Trophoblast cell (in vitro differentiated cells and primary cell): ENCODE measurements around the gene KRTAP4-8.
A peak's percentile ranks its signal among the peaks of the same experiment; 100 is the strongest.
"Not testable (repeated sequence)": the region's sequence is repeated elsewhere in the genome, so short reads cannot be mapped to it uniquely, and the experiment has no call there.

Experiments used
- DNase-seq, 2 donors: peaks; one replicate each; pipeline ENCODE4 v3.0.0-alpha.2; 2016
- H2AFZ ChIP-seq: 2 replicates; pipeline ENCODE4 v1.6.1; 2013; ENCODE audit warnings: low read length, moderate library complexity, mild to moderate bottlenecking; ENCODE audit not compliant: insufficient read depth, poor library complexity
- H2AK5ac ChIP-seq: 2 replicates; pipeline ENCODE4 v1.6.1; 2013; ENCODE audit warnings: mild to moderate bottlenecking, low read length
- H2BK120ac ChIP-seq: 2 replicates; pipeline ENCODE4 v1.6.1; 2013; ENCODE audit warnings: low read length, mild to moderate bottlenecking, moderate library complexity; ENCODE audit not compliant: insufficient read depth, poor library complexity
- H2BK12ac ChIP-seq: 2 replicates; pipeline ENCODE4 v1.6.1; 2013; ENCODE audit warnings: mild to moderate bottlenecking, low read length, moderate library complexity
- H2BK5ac ChIP-seq: 2 replicates; pipeline ENCODE4 v1.6.1; 2013; ENCODE audit warnings: low read length, low read depth, moderate library complexity, mild to moderate bottlenecking; ENCODE audit not compliant: poor library complexity
- H3K14ac ChIP-seq: 2 replicates; pipeline ENCODE4 v1.6.1; 2013; ENCODE audit warnings: mild to moderate bottlenecking, low read length
- H3K18ac ChIP-seq: 2 replicates; pipeline ENCODE4 v1.6.1; 2013; ENCODE audit warnings: mild to moderate bottlenecking, low read length
- H3K23ac ChIP-seq: 2 replicates; pipeline ENCODE4 v1.6.1; 2013; ENCODE audit warnings: low read length
- H3K27ac ChIP-seq: 2 replicates; pipeline ENCODE4 v1.5.1; 2013; ENCODE audit warnings: low read depth, mild to moderate bottlenecking, inconsistent platforms, low read length, moderate library complexity
- H3K27me3 ChIP-seq: 2 replicates; pipeline ENCODE4 v1.6.1; 2013; ENCODE audit warnings: inconsistent platforms, mild to moderate bottlenecking, low read length, moderate library complexity; ENCODE audit not compliant: insufficient read depth
- H3K36me3 ChIP-seq, 2 experiments: 1 replicate in 1 of 2; 2 replicates in 1 of 2; pipeline ENCODE4 v1.6.1; 2013; ENCODE audit warnings: low read length in 2 of 2, mild to moderate bottlenecking in 2 of 2, moderate library complexity in 1 of 2; ENCODE audit not compliant: insufficient read depth in 2 of 2, control insufficient read depth in 1 of 2
- H3K4ac ChIP-seq: 2 replicates; pipeline ENCODE4 v1.6.1; 2013; ENCODE audit warnings: low read depth, mild to moderate bottlenecking, low read length, moderate library complexity
- H3K4me1 ChIP-seq, 2 experiments: 1 replicate in 1 of 2; 2 replicates in 1 of 2; pipeline ENCODE4 v1.6.1; 2013; ENCODE audit warnings: low read length in 2 of 2, mild to moderate bottlenecking in 2 of 2, moderate library complexity in 1 of 2; ENCODE audit not compliant: insufficient read depth in 2 of 2, control insufficient read depth in 1 of 2
- H3K4me2 ChIP-seq: 2 replicates; pipeline ENCODE4 v1.6.1; 2013; ENCODE audit warnings: inconsistent platforms, mild to moderate bottlenecking, low read length, moderate library complexity
- H3K4me3 ChIP-seq: 2 replicates; pipeline ENCODE4 v1.5.1; 2013; ENCODE audit warnings: mild to moderate bottlenecking, low read depth, low read length, inconsistent platforms
- H3K79me1 ChIP-seq: one replicate; pipeline ENCODE4 v1.6.1; 2013; ENCODE audit warnings: low read length
- H3K79me2 ChIP-seq: 2 replicates; pipeline ENCODE4 v1.6.1; 2013; ENCODE audit warnings: low read length, mild to moderate bottlenecking; ENCODE audit not compliant: control insufficient read depth, insufficient read depth, poor library complexity
- H3K9ac ChIP-seq: 2 replicates; pipeline ENCODE4 v1.6.1; 2013; ENCODE audit warnings: mild to moderate bottlenecking, low read length
- H3K9me3 ChIP-seq: 2 replicates; pipeline ENCODE4 v1.6.1; 2013; ENCODE audit warnings: low read depth, mild to moderate bottlenecking, control low read depth, inconsistent platforms, low read length; ENCODE audit not compliant: insufficient read depth
- H4K12ac ChIP-seq: 2 replicates; pipeline ENCODE4 v1.6.1; 2013; ENCODE audit warnings: low read depth, mild to moderate bottlenecking, low read length, moderate library complexity
- H4K8ac ChIP-seq: 2 replicates; pipeline ENCODE4 v1.6.1; 2013; ENCODE audit warnings: low read depth, mild to moderate bottlenecking, low read length, moderate library complexity
- H4K91ac ChIP-seq: one replicate; pipeline ENCODE4 v1.6.1; 2013; ENCODE audit warnings: low read depth, mild to moderate bottlenecking, low read length, moderate library complexity
- WGBS: extraction: QIAGEN DNeasy Blood & Tissue Kit; methylation state at CpG from one replicate; pipeline ENCODE4 v1.1.7; 2013; ENCODE audit warnings: missing lambda C conversion rate; ENCODE audit not compliant: insufficient read length, insufficient coverage; ENCODE audit errors: extremely low coverage; 5-methylcytosine and 5-hydroxymethylcytosine counted together

KRTAP4-8 gene

DNA sequence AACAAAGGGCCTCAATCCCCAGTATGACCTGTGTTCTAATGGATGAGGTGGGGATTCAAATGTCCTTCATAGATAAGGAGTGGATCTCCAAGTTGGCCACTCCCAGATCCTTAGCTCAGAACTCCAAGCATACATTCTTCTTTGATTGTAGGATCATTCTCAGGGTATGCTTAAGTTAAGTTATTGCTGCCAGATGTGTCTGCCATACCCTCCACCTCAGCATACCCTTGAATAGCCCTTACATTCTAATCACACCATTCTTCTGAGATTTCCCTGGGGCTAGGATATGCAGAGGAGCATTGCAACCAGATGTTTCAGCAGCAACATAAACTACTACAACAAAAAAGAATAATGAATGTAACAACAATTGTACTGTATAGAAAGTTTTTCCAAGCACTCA is 30.7 kb downstream of the KRTAP4-8 start:
- Histone ChIP-seq H2BK120ac (no peak overlapping the region), H3K27me3 (no peaks in the 10 kb centered on the region), H3K4me2 (no peak overlapping the region), H4K8ac (no peak overlapping the region), H2AFZ (no peak overlapping the region), H2BK12ac (no peak overlapping the region), H3K23ac (no peak overlapping the region), H4K91ac (no peak overlapping the region), H3K14ac (no peak overlapping the region), H2BK5ac (no peak overlapping the region), H3K9me3 (no peaks in the 10 kb centered on the region), H4K12ac (no peak overlapping the region), H3K4me3 (no peak overlapping the region), H3K79me1 (no peaks in the 10 kb centered on the region), H3K4me1 (no peaks in the 10 kb centered on the region), H3K18ac (no peak overlapping the region), H3K4ac (no peak overlapping the region), H3K36me3 (no peaks in the 10 kb centered on the region), H3K79me2 (no peaks in the 10 kb centered on the region), H3K27ac (no peak overlapping the region), H3K9ac (no peak overlapping the region), H2AK5ac (no peak overlapping the region)
- DNase-seq, result peak; percentile 33 to 77

DNA sequence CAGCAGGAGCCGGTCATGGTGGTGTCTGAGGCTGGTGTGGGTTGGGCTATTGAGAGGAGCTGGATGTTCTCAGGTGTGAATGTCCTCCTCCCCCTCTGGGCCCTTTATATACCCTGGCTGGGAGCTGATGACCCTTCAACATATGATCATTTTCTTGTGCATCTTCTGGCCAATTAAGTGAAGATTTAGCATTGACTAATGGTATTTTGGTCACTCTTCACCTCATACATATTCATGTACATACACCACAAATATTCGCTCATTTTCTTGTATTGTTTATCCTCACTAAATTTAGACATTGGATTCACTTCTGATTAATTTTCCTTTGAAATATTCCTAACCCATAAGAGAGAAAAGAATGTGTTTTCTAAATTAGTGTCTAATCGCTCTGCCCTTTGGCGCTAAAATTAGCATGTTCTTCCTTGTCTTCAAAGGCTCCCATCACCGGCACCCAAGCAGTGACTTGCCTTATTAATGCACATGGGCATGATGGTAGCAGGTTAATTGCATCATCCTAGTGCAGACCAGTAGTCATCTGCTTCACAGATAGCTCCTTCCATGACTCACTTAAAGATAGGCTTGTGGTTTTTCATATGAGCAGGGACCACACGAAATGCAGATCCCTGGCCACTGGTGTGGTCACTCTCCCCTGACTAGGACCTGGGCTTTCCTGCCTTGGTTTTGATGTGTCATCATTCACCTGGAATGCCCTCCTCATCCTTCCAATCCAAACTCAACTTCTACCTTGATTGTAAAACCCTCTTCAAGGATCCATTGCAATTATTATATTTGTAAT is 31.9 kb downstream of the KRTAP4-8 start, which contains the start of gene KRTAP2-4:
TSS of gene KRTAP2-4 (minus strand) at position 51 of the 796 bp plus-strand sequence. CDS start at position 17, 34 bp downstream.
- WGBS, result no CpG with 5 or more reads among the region's 6 CpGs
- Histone ChIP-seq H3K4me1 (peaks cover 0 to 1% of the 10 kb centered on the region in 2 experiments), H2BK120ac (no peak within 1 kb of the TSS), H3K9me3 (no peaks in the 10 kb centered on the region), H4K12ac (no peak within 1 kb of the TSS), H3K18ac (no peak within 1 kb of the TSS), H3K9ac (no peak within 1 kb of the TSS), H2BK5ac (no peak within 1 kb of the TSS), H3K79me2 (no peaks in the 10 kb centered on the region), H3K14ac (no peak within 1 kb of the TSS), H2BK12ac (no peak within 1 kb of the TSS), H3K23ac (no peak within 1 kb of the TSS), H3K4me2 (no peak within 1 kb of the TSS), H3K27me3 (no peaks in the 10 kb centered on the region), H3K4ac (no peak within 1 kb of the TSS), H2AFZ (no peak within 1 kb of the TSS), H3K79me1 (no peaks in the 10 kb centered on the region), H4K8ac (no peak within 1 kb of the TSS), H3K27ac (no peak within 1 kb of the TSS), H4K91ac (no peak within 1 kb of the TSS), H3K4me3 (no peak within 1 kb of the TSS), H2AK5ac (no peak within 1 kb of the TSS), H3K36me3 (no peaks in the 10 kb centered on the region)
- peak; percentile 77 to 84 for DNase-seq

DNA sequence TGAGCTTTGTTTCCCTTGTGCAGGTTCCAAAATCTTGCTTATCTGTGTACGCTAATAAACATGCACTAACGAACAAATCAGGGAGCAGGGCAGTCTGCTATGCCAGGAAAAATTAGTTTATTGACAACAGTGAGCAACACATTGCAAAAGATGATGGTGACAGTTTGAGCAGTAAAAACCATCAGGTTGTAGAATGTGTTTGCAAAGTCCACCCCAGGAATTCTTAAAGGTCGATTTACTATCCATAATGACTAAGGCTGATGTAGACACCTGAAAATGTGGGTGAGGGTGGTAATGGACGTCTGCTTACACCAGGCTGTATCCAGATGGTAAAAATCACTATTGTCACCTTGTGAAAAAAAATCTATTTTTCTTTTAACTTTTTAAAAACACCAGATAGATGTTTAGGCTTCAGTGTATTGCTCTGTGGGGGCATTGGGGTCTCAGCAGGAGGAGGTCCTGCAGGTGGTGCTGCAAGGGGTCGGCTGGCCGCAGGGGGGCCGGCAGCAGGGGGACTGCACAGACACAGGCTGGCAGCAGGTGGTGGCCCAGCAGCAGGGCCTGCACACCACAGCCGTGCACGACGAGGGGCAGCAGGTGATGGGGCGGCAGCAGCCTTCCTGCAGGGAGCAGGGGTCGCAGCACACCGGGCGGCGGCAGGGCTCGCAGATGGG is 32.8 kb downstream of the KRTAP4-8 start:
- not testable (repeated sequence) for H3K9ac ChIP-seq, H3K27ac ChIP-seq, H2AFZ ChIP-seq, H2BK12ac ChIP-seq, H3K23ac ChIP-seq, H3K27me3 ChIP-seq, H2BK120ac ChIP-seq, H3K36me3 ChIP-seq, H3K4ac ChIP-seq, H2AK5ac ChIP-seq, H3K79me2 ChIP-seq, H4K8ac ChIP-seq, H3K18ac ChIP-seq, H3K79me1 ChIP-seq, H4K91ac ChIP-seq, H3K9me3 ChIP-seq, H3K14ac ChIP-seq, H3K4me1 ChIP-seq, H3K4me2 ChIP-seq, H4K12ac ChIP-seq, H2BK5ac ChIP-seq, DNase-seq, H3K4me3 ChIP-seq
- WGBS, result no CpG with 5 or more reads among the region's 16 CpGs

DNA sequence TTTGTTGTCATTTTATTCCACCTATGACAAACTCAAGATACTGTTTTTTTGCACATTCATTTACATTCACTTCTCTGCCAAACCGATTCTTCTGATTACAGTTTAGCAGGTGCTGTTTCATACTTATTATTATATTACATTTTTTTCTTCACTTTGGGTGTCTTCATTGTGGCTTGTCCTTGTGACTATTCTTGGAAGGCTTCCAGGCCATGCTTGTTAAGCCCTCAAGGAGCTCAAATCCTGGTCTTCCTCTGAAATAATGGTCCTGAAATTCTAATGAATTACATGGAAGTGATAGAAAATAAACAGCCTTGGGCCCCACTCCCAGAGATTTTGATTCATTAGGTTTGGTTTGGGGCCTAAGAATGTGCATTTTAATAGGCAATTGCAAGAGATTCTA is 33.6 kb downstream of the KRTAP4-8 start:
- H4K8ac ChIP-seq, result no peak overlapping the region
- H3K23ac ChIP-seq, result no peak overlapping the region
- no peak overlapping the region for H3K14ac ChIP-seq
- H4K12ac ChIP-seq, result no peak overlapping the region
- H3K4ac ChIP-seq, result no peak overlapping the region
- no peaks in the 10 kb centered on the region for H3K9me3 ChIP-seq
- H3K27me3 ChIP-seq, result no peaks in the 10 kb centered on the region
- H2BK120ac ChIP-seq, result no peak overlapping the region
- H3K4me1 ChIP-seq, result peaks cover 3 to 6% of the 10 kb centered on the region in 2 experiments
- H2BK12ac ChIP-seq, result no peak overlapping the region
- no CpG with 5 or more reads among the region's 1 CpG for WGBS
- H3K9ac ChIP-seq, result no peak overlapping the region
- no peak for DNase-seq
- no peak overlapping the region for H2AK5ac ChIP-seq
- no peak overlapping the region for H3K27ac ChIP-seq
- H3K79me2 ChIP-seq, result no peaks in the 10 kb centered on the region
- H2AFZ ChIP-seq, result no peak overlapping the region
- H2BK5ac ChIP-seq, result no peak overlapping the region
- H3K4me2 ChIP-seq, result no peak overlapping the region
- no peaks in the 10 kb centered on the region for H3K36me3 ChIP-seq
- no peak overlapping the region for H3K18ac ChIP-seq
- no peaks in the 10 kb centered on the region for H3K79me1 ChIP-seq
- no peak overlapping the region for H4K91ac ChIP-seq
- no peak overlapping the region for H3K4me3 ChIP-seq
